Stimulated activated CD4-positive, alpha-beta T cell treated with anti-CD3 and anti-CD28 coated beads, Interleukin-1b, Interleukin-23, amount 100 ng/mL, for 1 hour (primary cell): ENCODE results near the gene MUC6.

Source experiments
- DNase-seq, 2 donors: peaks; one replicate each; pipeline ENCODE4 v3.0.0-alpha.2; 2020; ENCODE audit warnings: low read depth in 2 of 2

MUC6 gene

DNA sequence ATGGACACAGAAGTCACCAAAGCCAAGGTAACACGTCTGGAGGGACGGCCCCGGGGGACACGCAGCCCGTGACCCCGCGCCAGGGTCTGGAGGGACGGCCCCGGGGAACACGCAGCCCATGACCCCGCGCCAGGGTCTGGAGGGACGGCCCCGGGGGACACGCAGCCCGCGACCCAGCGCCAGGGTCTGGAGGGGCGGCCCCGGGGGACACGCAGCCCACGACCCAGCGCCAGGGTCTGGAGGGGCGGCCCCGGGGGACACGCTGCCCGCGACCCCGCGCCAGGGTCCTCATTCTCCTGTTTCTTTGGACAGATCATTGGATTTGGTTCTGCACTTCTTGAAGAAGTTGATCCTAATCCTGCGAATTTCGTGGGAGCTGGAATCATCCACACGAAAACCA is 27.1 kb downstream of the MUC6 start:
- no peak for DNase-seq

DNA sequence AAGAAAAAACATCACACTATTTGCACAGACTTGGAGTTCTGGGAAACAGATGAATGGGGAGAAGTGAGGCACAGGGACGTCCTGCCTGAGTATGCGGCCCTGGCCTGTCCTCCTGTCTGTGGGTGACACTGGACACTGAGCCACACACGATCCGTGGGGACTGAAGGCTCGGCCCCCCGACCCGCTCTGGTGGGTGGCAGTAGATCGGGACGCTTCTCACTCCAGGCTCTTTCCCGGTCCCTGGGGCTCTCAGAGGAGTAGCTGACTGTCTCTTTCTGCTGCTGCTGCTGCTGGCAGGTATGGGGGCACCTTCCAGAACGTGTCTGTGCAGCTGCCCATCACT is 27.7 kb downstream of the MUC6 start:
- no peak for DNase-seq

DNA sequence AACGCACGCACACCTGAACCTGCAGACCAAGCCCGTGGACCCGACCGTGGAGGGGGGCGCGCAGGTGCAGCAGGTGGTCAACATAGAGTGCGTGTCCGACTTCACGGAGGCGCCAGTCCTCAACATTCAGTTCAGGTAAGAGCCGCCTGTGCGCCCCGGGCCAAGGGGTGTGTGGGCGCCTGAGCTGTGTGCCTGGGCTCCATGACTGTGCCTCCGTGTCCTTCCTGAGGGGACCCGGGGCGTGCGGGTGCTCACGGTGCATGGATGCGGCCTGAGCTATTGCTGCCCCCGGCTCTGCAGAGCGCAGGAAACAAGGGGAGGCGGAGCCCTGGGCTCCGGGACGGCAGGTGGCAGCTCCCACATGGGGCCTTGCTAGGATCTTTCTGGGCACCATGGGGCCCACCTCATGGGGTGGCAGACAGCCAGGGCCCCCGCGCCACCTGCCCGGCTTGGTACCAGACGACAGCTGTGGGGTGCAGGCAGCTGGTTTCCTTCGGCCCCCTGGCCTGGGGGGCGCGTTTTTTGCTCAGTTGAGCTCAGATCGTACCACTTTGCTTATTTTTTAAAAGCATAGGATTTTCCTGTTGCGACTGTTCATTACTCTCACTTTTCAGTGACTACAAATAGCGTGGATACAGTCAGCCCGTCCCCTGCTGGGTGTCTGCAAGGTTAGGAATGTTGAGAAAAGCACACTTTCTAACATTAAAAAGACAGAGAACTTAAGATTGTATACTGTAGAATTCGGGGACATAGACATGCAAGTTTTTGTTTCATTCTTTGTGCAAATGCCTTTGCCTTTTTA is 28.3 kb downstream of the MUC6 start:
- no peak for DNase-seq

DNA sequence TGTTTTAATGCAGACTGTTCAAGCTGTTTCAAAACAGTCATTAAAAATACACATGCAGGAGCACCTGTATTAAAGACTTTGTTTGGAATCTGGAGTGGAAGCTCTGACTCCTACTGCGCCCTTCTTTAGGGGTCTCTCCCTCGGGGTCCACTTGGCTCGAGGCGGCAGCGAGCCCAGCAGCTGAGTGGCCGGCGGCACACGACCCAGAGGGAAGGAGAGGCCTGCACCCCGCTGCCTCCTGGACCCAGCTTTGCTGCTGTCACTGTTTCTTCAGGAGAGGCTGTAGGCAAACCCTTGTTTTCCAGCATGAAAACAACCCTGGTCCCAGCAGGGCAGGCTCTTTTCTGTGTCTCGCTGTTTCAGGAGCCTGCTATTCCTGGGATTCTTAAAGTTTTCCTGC is 29.2 kb downstream of the MUC6 start:
- DNase-seq = no peak

DNA sequence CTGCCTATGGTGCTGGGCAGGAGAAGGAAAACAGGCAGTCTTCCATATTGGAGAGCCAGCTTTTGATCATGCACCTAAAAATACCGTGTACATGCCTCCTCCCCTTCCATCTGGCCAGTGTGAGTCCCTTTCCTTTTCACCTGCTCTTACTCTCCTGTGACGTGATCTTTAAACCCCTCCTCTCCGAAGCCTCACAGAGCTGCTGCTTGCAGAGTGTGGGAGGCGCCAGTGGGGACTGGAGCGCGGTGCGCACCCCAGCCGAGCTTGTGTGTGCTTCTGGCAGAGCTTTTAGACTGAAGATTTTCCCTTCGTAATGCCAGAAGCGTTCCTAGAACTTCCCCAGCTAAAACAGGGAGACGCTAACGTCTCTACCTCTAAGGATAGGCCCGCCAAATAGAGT is 29.8 kb downstream of the MUC6 start:
- no peak for DNase-seq

DNA sequence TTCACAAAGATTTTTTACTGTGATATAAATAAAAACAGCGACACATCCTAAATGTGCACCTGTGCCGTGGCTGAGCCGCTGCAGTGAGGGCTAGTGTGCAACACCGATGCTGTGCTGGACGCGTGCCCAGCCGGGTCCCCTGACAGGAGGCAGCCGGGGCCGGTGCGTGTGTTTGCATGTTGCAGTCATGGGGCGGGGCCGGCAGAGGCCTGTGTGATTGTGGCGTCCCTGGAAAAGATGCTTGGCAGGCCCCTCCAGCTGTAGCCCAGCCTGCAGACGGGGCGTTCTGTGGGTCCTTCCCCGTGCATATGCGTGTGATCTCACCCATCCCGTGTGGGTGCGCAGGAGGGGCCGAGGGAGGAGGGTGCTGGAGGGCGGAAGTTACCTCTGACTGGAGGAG is 30.6 kb downstream of the MUC6 start:
- DNase-seq = no peak

DNA sequence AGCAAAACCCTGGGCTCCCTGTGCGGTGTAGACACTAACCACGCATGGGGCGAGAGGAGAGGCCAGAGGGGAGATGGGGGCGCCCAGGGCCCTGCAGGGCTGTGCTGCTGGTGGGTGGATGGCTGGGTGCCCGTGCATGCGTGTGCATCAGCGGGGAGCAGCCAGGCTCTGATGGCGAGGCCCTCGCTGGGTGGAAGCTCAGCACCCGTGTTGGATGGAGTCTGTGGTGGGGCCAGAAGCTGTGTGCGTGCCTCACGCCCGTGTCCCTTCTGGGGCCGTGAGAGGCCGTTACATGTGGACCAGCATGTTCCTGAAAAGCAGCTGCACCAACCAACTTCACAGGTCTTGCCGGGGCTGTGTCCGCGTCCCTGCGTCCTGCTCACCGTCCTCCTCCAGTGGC is 33.4 kb downstream of the MUC6 start:
- no peak for DNase-seq

DNA sequence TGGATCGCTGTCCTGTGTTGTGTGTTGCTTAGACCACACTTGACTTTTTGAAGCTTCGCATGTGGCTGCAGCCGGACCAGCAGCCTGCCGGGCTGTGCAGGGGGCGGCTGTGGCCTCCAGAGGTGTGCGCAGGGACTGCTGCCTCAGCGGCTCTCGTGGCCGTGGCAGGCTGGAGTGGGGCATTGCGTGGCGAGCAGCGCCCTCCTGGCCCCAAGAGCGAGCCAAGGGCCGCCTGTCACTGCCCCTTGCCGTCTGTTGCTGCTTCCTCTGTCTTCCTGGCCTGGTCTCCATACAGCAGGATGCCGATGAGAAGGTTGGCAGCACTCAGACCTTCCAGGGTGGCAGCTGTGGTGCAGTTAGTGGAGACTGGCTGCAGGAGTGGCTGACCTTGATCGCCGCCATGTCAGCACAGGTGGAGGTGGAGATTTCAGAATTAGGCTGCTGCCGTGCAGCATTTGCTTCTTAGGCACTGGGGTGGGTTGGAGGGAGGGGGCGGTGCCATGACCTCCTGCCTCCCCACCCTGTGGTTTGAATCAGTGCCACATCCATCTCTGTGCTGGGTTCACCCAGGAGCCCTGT is 34.0 kb downstream of the MUC6 start:
- DNase-seq = no peak

DNA sequence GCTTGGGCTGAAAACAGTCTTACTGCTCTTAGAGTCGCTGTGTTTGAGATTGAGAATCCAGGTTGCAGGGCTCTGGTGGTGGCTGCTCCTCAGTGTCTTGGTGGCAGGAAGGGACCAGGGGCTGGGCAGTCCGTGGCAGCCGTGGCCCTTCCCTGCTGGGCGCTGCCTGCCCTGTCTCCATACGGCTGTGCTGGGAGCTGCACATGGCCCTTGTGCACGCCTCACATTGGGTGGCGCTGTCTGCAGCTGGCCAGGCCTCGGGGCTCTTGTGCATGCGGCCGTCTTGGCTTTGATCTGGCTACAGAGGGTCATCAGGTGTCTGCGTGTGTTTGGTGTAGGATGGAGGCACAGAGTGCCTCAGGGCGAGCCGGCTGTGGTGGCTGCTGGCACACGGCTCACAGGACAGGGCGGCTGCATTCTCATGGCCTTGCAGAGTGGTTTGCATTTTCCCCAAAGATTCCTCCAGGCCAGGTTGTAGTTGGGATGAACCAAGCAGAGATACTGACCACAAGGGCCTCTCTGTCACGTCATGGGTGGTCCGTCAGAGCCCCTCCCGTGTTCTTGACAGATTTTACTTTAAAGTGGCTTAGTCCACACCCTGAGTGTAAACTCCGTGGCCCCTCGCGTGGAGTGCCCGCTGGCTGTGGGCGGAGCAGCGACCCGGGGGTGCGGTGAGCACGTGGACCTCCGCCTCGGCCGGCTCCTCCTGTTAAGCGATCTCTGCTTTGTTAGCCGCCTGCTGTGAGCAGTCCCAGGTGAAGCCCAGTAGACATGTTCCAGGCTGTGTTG is 34.7 kb downstream of the MUC6 start:
- DNase-seq = no peak

DNA sequence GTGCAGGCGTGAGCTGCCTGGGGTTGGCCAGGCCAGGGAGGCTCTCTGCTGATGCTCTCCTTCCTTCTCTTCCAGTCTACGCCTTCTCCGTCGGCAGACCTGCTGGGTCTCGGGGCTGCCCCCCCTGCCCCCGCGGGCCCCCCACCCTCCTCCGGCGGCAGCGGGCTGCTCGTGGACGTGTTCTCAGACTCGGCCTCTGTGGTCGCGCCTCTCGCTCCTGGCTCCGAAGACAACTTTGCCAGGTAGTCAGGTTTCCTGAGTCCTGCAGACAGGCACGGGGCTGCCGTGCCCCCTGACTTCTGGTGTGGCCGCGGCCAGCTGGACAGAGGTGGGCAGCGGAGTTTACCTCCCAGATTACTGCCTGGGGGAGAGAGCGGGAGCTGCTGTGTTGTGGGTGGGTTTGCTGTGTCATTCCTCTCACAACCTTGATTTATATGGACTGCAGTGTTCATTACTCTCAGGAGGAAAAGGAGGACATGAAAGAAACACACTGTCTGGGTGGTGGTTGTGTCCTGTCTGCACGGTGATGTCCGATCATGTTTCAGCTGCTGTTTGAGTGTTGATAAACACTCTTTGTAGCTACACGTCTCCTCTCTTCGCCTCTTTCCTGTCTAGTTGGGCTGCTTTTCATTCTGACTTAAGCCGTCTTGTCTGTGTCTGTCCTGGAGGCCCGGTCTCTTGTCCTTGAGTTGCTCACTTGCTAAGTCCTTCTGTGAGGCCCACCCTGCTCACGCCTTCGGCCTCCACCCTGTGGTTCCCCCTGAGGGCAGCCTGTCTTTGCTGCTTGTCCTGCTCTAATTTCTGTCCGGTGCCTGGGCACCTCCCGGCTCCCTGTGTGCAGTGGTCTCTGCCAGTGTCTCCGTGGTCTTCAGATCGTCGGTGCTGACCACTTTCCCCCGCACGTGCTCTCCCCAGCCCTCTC is 35.9 kb downstream of the MUC6 start:
- no peak for DNase-seq

DNA sequence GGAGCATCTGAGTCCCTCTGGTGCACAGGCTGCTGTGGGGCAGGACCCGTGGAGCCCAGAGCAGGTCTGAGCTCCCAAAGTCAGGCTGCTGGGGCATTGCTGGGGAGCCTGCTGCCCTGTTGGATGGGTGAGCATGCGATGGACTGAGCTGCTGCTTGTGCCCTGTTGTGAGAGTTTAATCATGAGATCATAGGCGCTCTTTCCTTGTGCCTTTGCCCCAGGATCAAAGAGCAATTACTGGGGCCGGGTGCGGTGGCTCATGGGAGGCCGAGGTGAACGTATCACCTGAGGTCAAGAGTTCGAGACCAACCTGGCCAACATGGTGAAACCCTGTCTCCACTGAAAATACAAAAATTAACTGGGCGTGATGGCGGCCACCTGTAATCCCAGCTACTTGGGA is 37.5 kb downstream of the MUC6 start:
- no peak for DNase-seq

DNA sequence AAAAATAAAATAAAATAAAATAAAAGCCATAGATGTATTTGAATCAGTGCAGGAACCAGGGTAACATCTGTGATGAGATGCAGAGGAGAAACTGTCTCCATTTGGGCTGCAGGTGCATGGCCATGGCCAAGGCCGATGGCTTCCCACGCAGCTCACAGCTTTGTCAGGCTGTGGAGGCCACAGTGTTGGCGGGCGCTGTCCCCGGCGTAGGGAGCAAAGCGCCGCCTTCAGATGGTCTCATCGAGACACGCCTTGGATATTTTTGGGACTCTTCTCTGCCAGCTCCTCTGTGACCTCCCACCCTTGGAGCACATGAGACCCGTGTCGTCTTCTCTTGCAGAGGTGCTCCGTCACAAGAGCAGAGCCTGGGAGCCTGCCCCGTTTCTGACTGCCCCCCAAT is 38.6 kb downstream of the MUC6 start:
- DNase-seq = no peak

DNA sequence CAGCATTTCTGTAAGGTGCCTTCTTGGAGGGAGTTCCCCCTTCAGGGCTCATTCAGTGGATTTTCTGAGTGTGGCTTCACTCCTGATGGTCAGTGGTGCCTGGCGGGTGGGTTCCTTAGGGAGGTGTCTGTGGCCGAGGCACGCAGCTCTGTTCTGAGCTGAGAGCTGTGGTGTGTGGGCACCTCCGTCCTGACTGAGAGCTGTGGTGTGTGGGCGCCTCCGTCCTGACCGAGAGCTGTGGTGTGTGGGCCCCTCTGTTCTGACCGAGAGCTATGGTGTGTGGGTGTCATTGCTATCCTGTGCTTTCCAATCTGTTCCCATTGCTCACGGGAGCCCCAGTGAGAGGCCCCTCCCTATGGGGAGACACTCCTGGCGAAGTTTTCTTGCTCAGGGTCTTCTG is 39.8 kb downstream of the MUC6 start:
- DNase-seq = no peak

DNA sequence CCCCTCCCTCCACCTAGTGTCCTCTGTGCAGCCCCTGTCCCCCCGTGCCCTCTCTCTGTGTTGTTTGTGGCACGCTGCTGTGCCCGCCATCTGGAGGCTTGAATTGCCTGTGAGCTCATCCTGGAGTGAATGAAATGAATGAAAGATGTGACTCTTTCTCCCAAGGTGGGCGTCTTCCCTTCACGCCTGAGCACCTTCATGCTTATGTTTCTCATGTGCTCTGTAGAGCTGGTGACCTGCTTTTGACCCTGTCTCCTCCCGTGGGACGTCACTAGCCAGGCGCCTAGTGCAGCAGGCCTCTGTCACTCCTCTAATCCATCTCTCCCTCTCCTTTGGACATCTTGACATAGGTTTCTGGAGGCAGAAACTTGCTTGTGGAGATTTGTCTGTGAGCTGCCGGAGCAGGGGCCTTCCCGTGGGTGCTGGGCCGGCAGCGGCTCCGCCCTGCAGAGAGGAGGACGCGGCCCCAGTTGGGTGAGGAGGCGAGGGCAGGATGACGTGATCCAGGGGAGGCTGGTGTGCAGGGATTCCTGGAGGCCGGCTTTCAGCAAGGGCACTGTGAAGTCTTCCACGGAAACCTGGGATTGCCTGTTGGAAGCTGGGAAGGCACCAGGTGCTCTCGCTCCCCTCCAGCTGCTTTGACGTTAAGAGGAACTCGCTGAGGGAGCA is 40.6 kb downstream of the MUC6 start:
- no peak for DNase-seq

DNA sequence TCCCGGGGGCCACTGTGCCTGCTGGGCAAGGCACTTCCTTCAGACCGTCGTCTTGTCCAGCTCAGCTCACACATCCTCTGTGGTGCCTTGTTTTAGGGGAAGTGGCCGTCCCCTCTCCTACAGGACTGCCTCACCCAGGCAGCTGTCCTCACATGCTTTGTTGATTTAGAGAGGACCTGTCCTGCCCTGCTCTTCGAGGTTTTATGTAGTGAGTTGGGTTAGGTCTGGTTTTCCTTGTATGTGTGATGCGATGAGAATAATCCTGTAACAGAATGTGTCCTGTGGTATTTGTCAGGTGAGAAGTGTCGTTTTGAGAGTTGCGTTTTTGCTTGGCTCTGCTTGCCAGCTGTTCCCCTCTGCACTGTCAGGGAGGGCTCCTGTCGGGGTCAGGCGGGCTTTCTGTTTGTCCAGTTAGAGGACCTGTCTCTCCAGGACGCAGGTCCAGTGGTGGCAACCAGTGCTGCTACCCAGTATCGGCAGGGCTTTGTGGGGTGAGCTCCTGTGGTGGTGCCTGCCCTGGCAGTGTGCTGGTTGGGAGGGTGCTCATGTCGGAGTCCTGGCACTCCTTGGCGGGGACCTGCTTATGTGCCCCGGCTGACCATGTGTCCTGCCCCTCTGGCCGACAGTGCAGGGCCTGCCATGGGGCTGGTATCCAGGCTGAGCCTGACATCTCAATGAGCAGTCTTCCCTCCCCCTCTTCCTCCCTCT is 41.3 kb downstream of the MUC6 start:
- no peak for DNase-seq

DNA sequence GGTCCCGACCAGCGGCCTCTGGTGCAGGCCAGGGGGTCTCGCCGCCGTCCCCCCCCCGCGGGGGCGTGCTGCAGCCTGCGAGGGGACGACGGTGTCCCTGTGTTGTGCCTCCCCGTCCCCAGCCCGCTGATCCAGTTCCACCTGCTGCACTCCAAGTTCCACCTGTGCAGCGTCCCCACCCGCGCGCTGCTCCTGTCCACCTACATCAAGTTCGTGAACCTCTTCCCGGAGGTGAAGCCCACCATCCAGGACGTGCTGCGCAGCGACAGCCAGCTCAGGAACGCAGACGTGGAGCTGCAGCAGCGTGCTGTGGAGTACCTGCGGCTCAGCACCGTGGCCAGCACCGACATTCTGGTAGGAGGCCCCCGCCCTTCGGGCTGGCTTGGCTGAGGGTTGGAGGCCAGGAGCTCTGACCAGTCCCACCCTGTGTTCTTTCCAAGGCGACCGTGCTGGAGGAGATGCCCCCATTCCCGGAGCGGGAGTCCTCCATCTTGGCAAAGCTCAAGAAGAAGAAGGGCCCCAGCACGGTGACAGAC is 42.8 kb downstream of the MUC6 start:
- DNase-seq = no peak

DNA sequence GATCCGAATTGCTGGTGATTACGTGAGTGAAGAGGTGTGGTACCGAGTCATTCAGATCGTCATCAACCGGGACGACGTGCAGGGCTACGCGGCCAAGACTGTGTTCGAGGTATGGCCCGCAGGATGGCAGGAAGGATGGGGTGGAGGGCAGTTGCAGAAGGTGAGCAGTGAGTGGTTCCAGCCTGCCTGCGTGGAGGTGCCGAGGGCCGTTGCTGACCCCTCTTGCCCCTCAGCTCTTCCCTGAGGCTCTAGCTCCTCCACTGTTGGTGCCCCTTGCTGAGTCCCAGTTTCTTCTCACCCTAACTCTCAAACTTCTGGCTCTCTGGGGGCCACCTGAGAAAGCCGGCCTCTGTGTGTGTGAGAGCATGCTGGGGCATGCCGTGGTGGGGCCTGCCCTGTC is 43.9 kb downstream of the MUC6 start:
- no peak for DNase-seq

DNA sequence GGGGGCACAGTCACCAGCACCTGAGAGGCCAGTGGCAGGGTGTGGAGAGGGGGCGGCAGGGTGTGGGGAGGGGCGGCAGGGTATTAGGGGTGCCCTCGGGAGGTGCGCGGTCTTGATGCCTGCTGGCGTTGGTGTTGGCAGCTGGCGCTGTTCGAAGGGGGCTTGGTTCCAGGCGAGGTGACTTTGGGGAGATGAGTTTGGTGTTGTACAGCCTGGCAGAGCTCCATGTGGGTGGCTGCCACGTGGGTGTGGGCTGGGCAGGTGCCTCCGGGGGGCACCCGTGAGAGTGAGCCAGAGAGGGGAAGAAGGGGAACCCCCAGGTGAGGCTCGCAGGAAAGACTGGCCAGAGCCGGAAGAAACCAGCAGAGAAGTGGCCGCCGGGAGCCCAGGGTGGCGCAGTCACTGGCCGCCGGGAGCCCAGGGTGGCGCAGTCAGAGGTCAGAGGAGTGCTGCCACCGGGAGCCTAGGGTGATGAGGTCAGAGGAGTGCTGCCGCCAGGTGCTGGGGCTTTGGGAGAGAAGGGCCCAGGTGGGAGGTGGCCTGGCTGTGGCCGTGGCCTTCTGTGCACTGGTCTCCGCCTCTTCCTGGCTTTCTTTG is 44.7 kb downstream of the MUC6 start:
- DNase-seq = no peak

DNA sequence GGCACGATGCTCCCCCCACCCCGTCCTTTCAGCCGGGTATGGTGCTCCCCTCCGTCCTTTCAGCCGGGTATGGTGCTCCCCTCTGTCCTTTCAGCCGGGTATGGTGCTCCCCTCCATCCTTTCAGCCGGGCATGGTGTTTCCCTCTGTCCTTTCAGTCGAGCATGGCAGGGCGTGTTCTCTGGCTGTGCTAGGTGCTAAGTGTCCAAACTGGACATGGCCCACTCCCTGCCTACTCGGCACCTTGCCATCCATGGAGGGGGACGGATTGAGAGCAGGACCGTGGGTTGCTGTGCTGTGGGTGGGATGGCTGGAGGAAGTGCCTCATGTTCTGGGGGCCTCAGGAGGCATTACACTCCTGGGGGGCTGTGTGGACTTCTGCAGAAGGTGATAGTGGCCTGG is 45.5 kb downstream of the MUC6 start:
- no peak for DNase-seq

DNA sequence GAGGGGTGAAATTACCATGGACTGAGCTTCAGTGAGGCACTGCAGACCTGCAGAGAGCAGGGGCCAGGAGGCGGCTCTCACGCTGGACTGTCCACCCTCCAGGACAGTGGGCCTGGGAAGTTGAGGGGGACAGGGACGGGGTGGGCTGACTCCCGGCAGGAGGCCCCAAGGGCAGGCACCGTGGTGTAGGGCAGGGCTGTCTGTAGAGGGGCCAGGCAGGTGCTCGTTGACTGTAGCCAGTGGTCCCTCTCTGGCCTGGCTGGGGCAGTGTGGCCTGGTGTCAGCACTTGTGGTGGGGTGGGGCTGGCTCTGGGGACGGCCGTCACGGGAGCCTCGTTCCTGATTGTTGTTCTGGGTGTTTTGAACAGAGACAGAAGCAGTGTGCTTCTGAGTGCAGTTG is 46.4 kb downstream of the MUC6 start:
- no peak for DNase-seq
